ENCODE measurements around the gene SH3BP4. TPM values are rescaled to one million over a fixed set of nuclear protein-coding genes. Genes with fewer than 3 reads are reported as not detected.
A peak's percentile ranks its signal among the peaks of the same experiment; 100 is the strongest.

SH3BP4 gene
- total RNA-seq, 1 donor from 2014 or later, result 29.6 TPM

DNA sequence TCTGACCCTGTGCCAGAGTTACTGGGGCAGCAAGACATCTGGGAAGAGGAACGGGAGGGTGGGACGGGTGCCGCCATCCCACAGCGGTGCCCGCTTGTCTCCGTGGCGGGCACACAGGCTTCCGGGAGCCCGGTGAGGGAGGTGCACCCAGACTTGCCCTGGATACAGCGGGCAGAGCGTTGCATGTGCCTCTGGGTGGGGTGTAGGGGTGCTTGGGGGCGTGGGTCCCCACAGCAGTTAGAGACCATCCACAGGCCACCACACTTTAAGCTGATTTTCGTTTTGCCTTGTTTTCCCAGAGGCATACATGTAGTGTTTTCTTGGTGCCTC lies 45.1 kb downstream of the SH3BP4 start:
- intact Hi-C loops (cut with DNase I), result no loop called here
- DNase-seq (no peak), ATAC-seq (no peak)
- TF ChIP-seq CTCF (IDR thresholded peaks at IDR 0.05), result no peak
- Histone ChIP-seq H3K27me3 (no peaks in the 10 kb centered on the region), H3K4me1 (peaks cover 15% of the 10 kb centered on the region), H3K36me3 (no peaks in the 10 kb centered on the region), H3K9me3 (no peaks in the 10 kb centered on the region), H3K27ac (no peak overlapping the region), H3K4me3 (no peak overlapping the region)

GRCh38 chr2:234997389-234997788 lies 45.6 kb downstream of the SH3BP4 start:
- intact Hi-C loops (cut with DNase I), result no loop called here
- ATAC-seq, result no peak
- Histone ChIP-seq H3K27me3 (no peaks in the 10 kb centered on the region), H3K9me3 (no peaks in the 10 kb centered on the region), H3K36me3 (no peaks in the 10 kb centered on the region), H3K4me3 (no peak overlapping the region), H3K4me1 (peaks cover 15% of the 10 kb centered on the region), H3K27ac (no peak overlapping the region)
- no peak for DNase-seq
- no peak for TF ChIP-seq CTCF (IDR thresholded peaks at IDR 0.05)

DNA sequence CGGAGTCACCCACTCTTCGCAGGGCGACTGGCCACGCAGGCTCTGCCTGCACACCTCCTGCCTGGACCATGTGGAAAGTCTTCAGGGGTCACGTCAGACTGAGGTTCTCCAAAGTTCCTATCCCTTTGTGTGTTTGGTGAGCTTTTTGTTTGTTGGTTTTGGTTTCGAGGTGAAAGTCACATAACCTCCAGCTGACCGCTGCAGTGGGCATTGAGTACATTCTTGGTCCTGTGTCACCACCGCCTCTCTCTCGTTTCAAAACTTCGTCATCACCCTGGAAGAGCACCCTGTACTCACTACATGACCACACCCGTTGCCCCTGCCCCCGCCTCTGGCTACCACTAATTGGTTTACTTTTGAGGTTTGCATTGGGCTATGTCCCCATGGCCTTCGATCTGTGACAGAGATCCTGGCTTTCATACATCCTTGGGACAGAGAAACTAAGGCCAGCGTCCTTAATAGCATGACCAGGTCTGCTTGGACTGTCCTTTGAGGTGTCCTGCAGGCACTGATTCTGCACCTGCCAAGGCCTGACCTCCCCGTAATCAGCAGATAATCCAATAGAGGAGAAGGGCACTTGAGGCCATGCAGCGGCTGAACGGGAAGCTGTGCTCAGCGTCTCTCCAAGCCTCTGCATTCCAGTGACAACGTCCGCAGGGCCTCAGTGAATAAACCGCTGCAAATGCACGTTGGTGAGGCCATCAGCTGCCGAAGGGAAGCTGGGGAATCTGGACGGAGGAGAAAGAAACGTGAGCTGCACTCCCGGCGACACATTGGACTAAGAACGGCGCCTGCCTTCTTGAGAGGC lies 46.8 kb downstream of the SH3BP4 start:
- Histone ChIP-seq H3K27me3 (no peaks in the 10 kb centered on the region), H3K4me3 (no peak overlapping the region), H3K36me3 (no peaks in the 10 kb centered on the region), H3K4me1 (peaks cover 13% of the 10 kb centered on the region), H3K9me3 (no peaks in the 10 kb centered on the region), H3K27ac (no peak overlapping the region)
- intact Hi-C loops (cut with DNase I), result no loop called here
- TF ChIP-seq CTCF (IDR thresholded peaks at IDR 0.05), result no peak
- no peak for DNase-seq
- ATAC-seq, result peak; percentile 24

- H3K36me3 ChIP-seq, result no peaks in the 10 kb centered on the region
- no peak for ATAC-seq
These were observed 48.1 kb downstream of the SH3BP4 start for GRCh38 chr2:234999740-235000425.

More at GRCh38 chr2:234999740-235000425, 48.1 kb downstream of the SH3BP4 start:
- DNase-seq, result no peak
- intact Hi-C loops (cut with DNase I), result no loop called here
- peaks cover 10% of the 10 kb centered on the region for H3K4me1 ChIP-seq
- TF ChIP-seq CTCF (IDR thresholded peaks at IDR 0.05), result no peak
- H3K27ac ChIP-seq, result no peak overlapping the region
- no peaks in the 10 kb centered on the region for H3K9me3 ChIP-seq
- no peak overlapping the region for H3K4me3 ChIP-seq
- H3K27me3 ChIP-seq, result no peaks in the 10 kb centered on the region

Data from upper lobe of right lung (tissue), 1 donor.